NCI-H510A (cell line): ENCODE data around the gene STON1.
"Not testable (repeated sequence)": the region's sequence is repeated elsewhere in the genome, so short reads cannot be mapped to it uniquely, and the experiment has no call there.

Experiments used
- DNase-seq: peaks from one replicate; lab custom pipeline; 2025; lab: John Stamatoyannopoulos, UW

The STON1 gene

GRCh38 chr2:48530033-48530811 lies at the start of gene STON1:
Gene STON1, plus strand, starts transcription at chr2:48530154. Its CDS starts 50,480 bp downstream, at chr2:48580634.
- DNase-seq = no peak

GRCh38 chr2:48480526-48480925 lies 49.4 kb upstream of the STON1 start:
- DNase-seq = no peak

- no peak for DNase-seq
These were observed 47.6 kb upstream of the STON1 start for GRCh38 chr2:48482313-48482712.

- no peak for DNase-seq
These were observed 47.2 kb upstream of the STON1 start for GRCh38 chr2:48482769-48483168.

- no peak for DNase-seq
These were observed 46.4 kb upstream of the STON1 start for GRCh38 chr2:48483506-48483905.

- no peak for DNase-seq
These were observed 46.0 kb upstream of the STON1 start for GRCh38 chr2:48483916-48484315.

- DNase-seq = no peak
These were observed 41.4 kb upstream of the STON1 start for GRCh38 chr2:48488545-48488944.

- no peak for DNase-seq
These were observed 33.1 kb upstream of the STON1 start for GRCh38 chr2:48496849-48497248.

GRCh38 chr2:48504647-48505327 lies 25.2 kb upstream of the STON1 start:
- no peak for DNase-seq

- DNase-seq = no peak
These were observed 22.8 kb upstream of the STON1 start for GRCh38 chr2:48507111-48507510.

- no peak for DNase-seq
These were observed 21.4 kb upstream of the STON1 start for GRCh38 chr2:48508461-48509124.

- DNase-seq = no peak
These were observed 19.6 kb upstream of the STON1 start for GRCh38 chr2:48510329-48510728.

- no peak for DNase-seq
These were observed 18.0 kb upstream of the STON1 start for GRCh38 chr2:48511849-48512470.

GRCh38 chr2:48512571-48512970 lies 17.4 kb upstream of the STON1 start:
- DNase-seq = no peak

GRCh38 chr2:48514348-48515003 lies 15.5 kb upstream of the STON1 start:
- no peak for DNase-seq

- no peak for DNase-seq
These were observed 14.4 kb upstream of the STON1 start for GRCh38 chr2:48515513-48515985.

- DNase-seq = no peak
These were observed 10.4 kb upstream of the STON1 start for GRCh38 chr2:48519593-48519992.

- not testable (repeated sequence) for DNase-seq
These were observed 5.2 kb upstream of the STON1 start for GRCh38 chr2:48524756-48525155.

GRCh38 chr2:48525269-48525943 lies 4.5 kb upstream of the STON1 start:
- DNase-seq = no peak

- no peak for DNase-seq
These were observed 2.6 kb upstream of the STON1 start for GRCh38 chr2:48527226-48527885.

- no peak for DNase-seq
These were observed 1.5 kb upstream of the STON1 start for GRCh38 chr2:48528431-48528830.
